ENCODE results near the gene VIPR2. TPM values are rescaled to one million over a fixed set of nuclear protein-coding genes. Genes with fewer than 3 reads are reported as not detected.

Gene VIPR2
- total RNA-seq, 4 donors from 2014 or later = 0.32 to 0.34 (median 0.32) TPM; not detected in 1

DNA sequence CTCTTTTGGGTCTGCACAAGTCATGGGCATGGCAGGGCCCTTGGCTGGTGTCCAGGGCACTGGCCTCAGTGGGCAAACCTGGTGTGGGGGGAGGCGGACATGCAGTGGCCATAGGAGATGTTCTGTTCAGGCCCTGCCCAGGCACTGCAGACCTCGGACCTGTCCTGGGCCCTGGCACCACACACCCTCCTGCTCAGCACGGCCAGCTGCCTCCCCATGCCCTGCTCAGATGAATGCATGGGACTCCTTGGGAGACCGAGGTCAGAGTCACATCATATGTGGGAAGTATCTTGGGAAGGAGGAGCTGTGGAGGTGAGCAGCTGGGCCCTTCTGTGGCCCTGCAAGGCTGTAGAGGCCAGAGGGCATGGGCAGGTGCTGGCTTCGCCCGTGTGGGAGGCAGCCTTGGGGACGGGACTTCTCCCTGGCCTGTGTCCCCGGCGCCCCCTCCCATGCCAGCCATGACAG is 130.8 kb downstream of the VIPR2 start:
- TF ChIP-seq, protein P1, sequence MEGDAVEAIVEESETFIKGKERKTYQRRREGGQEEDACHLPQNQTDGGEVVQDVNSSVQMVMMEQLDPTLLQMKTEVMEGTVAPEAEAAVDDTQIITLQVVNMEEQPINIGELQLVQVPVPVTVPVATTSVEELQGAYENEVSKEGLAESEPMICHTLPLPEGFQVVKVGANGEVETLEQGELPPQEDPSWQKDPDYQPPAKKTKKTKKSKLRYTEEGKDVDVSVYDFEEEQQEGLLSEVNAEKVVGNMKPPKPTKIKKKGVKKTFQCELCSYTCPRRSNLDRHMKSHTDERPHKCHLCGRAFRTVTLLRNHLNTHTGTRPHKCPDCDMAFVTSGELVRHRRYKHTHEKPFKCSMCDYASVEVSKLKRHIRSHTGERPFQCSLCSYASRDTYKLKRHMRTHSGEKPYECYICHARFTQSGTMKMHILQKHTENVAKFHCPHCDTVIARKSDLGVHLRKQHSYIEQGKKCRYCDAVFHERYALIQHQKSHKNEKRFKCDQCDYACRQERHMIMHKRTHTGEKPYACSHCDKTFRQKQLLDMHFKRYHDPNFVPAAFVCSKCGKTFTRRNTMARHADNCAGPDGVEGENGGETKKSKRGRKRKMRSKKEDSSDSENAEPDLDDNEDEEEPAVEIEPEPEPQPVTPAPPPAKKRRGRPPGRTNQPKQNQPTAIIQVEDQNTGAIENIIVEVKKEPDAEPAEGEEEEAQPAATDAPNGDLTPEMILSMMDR (IDR thresholded peaks at IDR 0.05) = no peak
- no peak for TF ChIP-seq POLR2A (IDR thresholded peaks at IDR 0.05)
- DNase-seq (ENCODE audit: low spot score in 2 of 2) = no peak
- WGBS, 2 donors = 90 to 96% methylated on average over 6 to 9 of the region's 9 CpGs
- intact Hi-C loops (cut with DNase I; ENCODE audit: low total_unique reads) = no loop called here
- H3K4me3 ChIP-seq (ENCODE audit: low read depth, poor library complexity, severe bottlenecking) = no peak overlapping the region

DNA sequence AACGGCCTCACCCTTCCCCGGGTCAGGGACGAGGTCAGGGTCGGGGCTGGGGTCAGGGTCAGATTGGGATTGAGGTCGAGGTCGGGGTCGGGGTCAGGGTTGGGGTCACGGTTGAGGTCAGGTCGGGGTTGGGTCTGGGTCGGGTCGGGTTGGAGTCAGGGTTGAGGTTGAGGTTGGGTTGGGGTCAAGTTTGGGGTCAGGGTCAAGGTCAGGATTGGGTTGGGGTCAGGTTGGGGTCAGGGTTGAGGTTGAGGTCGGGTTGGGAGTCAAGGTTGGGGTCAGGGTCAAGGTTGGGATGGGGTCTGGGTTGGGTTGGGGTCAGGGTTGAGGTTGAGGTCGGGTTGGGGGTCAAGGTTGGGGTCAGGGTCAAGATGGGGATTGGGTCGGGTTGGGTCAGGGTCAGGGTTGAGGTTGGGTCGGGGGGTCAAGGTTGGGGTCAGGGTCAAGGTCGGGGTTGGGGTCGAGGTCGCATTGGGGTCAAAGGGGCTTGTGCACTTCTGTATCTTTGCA is 131.4 kb downstream of the VIPR2 start:
- TF ChIP-seq POLR2A (IDR thresholded peaks at IDR 0.05) = no peak
- TF ChIP-seq, protein P1 (IDR thresholded peaks at IDR 0.05) = no peak
- intact Hi-C loops (cut with DNase I; ENCODE audit: low total_unique reads) = no loop called here
- WGBS, 2 donors = 86 to 88% methylated on average over 18 of the region's 18 CpGs
- DNase-seq (ENCODE audit: low spot score in 2 of 2) = no peak
- no peak overlapping the region for H3K4me3 ChIP-seq (ENCODE audit: low read depth, poor library complexity, severe bottlenecking)

DNA sequence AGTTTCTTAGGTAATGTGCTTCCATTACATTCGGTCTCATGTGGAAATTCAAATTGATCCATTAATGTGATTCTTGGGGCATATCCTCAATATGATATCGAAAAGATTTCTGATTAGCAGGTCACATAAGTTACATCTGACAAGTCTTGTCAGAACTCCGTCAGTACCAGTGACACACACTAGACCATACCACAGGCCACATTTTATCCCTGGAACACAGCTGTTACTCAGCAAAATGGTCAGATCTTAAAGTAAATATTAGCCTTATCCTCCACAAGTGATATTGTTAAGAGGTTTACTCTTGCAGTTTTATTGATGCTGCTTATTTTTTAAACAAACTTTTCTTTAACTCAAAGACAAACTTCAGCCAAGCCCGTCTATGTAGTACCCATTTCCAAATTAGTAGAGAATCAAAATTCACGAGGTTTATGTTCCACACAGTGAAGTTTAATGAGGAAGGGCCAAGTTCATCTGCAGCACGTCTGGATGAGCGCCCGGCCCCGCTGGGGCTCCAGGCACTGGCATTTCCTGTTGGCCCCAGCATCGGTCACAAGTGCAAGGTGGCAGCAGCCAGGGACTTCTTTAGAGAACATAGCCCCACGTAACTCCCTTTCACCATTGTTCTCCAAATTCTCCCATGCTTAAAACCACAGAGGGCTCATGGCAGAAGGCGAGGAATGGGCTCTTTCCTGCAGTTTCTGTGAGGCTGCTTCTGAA is 132.2 kb downstream of the VIPR2 start:
- no peak for DNase-seq (ENCODE audit: low spot score in 2 of 2)
- intact Hi-C loops (cut with DNase I; ENCODE audit: low total_unique reads) = no loop called here
- WGBS, 2 donors = 31 to 35% methylated on average over 12 of the region's 12 CpGs

DNA sequence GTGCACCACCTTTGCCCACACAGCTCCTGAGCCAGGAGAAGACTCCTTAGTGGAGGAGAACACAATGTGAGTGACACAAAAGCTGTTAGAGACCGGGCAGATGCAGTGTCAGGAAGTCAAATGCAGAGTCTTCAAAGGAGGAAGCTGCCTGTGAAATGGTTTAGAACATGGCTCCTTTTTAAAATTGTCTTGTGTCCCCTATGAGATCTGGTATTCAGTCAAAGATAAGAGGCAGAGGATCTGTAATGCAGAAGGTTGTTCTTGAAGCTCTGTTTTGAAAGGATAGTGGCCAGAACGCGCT is 133.0 kb downstream of the VIPR2 start:
- TF ChIP-seq, protein P1 (IDR thresholded peaks at IDR 0.05) = no peak
- TF ChIP-seq POLR2A (IDR thresholded peaks at IDR 0.05) = no peak
- 84 to 92% methylated on average over 3 of the region's 3 CpGs for WGBS, 2 donors
- intact Hi-C loops (cut with DNase I; ENCODE audit: low total_unique reads) = no loop called here
- H3K4me3 ChIP-seq (ENCODE audit: low read depth, poor library complexity, severe bottlenecking) = no peak overlapping the region
- no peak for DNase-seq (ENCODE audit: low spot score in 2 of 2)

More for the DNA sequence above, 132.2 kb downstream of the VIPR2 start:
- TF ChIP-seq POLR2A (IDR thresholded peaks at IDR 0.05) = no peak
- TF ChIP-seq, protein P1 (IDR thresholded peaks at IDR 0.05) = no peak
- no peak overlapping the region for H3K4me3 ChIP-seq (ENCODE audit: low read depth, poor library complexity, severe bottlenecking)

DNA sequence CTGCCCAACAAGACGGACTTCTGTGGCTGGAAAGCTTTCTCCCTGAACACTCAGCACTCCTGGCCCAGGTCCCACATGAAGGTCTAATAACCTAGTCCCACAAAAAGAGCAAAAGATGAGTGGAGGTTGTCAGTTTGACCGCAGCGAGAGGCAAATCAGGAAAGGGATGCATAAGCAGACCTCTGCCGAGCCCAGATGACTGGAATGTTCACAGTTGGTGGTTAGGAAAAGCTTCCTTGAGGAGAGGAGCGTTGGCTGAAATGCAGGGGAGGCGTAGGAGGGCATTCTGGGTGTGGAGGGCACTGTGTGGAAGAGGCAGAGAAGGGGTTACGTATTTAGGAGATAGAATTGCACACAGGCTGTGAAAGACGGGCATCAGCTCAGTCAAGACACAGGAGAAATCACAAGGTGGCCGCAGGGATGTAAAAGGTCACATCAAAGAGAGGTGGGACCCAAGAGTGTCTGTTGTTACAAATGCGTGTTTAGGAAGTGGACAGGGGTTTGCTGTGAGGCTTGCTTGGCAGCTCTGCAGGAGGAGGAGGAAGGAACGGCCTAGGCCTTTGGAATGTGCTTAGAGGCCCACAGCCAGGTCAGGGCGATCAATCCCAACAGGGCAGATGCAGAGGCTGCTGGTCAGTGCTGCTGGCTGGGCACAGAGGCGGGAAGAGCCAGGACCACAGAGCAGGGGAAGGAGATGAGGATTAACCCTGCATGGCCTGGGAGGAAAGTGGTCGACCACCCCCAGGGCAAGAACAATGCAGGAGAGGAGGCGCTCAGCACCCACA is 133.5 kb downstream of the VIPR2 start:
- H3K4me3 ChIP-seq (ENCODE audit: low read depth, poor library complexity, severe bottlenecking) = no peak overlapping the region
- intact Hi-C loops (cut with DNase I; ENCODE audit: low total_unique reads) = no loop called here
- 83 to 90% methylated on average over 15 of the region's 15 CpGs for WGBS, 2 donors
- no peak for DNase-seq (ENCODE audit: low spot score in 2 of 2)
- TF ChIP-seq, protein P1 (IDR thresholded peaks at IDR 0.05) = no peak
- no peak for TF ChIP-seq POLR2A (IDR thresholded peaks at IDR 0.05)
